Measurements from ENCODE around the gene ISL2. TPM values are rescaled to one million over a fixed set of nuclear protein-coding genes. Genes with fewer than 3 reads are reported as not detected.
A peak's percentile ranks its signal among the peaks of the same experiment; 100 is the strongest.

The ISL2 gene
- total and polyA plus RNA-seq, 9 of the 15 experiments (the other 6 are each of a cell fraction or from before 2014, with no cell fraction given): 0.15 to 23.7 (median 4.0) TPM

DNA sequence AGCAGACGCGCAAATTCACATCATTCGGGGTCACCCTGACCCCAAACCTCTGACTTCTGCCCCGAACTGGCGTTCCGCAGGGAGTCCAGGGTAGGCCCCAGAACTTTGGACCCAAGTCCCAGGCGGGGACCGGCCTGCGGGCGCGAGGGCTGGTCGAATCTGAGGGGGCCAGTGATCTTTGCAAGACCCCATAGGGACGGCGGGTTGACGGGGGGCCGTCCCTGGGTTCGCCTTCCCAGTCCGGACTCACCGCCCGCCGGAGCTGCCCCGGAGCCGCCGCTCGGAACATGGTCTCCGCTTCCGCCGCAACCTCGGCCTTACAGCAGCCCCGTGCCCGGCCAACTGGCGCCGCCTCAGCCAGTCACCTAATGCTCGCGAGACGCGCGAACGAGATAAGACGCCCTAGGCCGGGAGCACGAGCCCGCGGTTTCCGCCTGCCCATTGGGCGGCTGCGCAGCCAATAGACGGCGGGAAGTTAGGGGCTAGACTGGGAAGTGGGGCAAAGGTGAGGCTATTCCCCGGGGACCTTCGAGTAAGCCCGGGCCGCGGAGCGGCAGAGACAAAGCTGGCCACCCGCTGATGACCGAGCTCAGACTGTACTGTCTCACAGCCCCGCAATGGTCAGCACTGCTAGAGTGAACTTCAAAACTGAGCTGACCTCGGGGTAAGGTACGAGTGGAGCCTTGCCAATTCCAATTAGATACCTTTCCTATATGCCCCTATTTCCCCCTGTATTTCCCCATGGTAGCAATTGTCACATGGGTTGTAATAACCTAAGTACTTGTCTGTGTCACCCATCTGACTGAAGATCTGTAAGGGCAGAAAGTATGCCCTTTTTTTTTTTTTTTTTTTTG lies 25.2 kb upstream of the ISL2 start, which contains the start of gene ETFA (continued):
- peak; percentile 87 for TF ChIP-seq ZNF232 (CRISPR knock-in tag; IDR thresholded peaks at IDR 0.05)
- TF ChIP-seq TAL1 (IDR thresholded peaks at IDR 0.05): no peak
- TF ChIP-seq POLR2A (conservative IDR thresholded peaks at IDR 0.05): peak; percentile 96
- no peak for TF ChIP-seq PCBP1 (IDR thresholded peaks at IDR 0.05; ENCODE audit: low read depth, low read length, poor library complexity, severe bottlenecking)
- TF ChIP-seq, protein P1, sequence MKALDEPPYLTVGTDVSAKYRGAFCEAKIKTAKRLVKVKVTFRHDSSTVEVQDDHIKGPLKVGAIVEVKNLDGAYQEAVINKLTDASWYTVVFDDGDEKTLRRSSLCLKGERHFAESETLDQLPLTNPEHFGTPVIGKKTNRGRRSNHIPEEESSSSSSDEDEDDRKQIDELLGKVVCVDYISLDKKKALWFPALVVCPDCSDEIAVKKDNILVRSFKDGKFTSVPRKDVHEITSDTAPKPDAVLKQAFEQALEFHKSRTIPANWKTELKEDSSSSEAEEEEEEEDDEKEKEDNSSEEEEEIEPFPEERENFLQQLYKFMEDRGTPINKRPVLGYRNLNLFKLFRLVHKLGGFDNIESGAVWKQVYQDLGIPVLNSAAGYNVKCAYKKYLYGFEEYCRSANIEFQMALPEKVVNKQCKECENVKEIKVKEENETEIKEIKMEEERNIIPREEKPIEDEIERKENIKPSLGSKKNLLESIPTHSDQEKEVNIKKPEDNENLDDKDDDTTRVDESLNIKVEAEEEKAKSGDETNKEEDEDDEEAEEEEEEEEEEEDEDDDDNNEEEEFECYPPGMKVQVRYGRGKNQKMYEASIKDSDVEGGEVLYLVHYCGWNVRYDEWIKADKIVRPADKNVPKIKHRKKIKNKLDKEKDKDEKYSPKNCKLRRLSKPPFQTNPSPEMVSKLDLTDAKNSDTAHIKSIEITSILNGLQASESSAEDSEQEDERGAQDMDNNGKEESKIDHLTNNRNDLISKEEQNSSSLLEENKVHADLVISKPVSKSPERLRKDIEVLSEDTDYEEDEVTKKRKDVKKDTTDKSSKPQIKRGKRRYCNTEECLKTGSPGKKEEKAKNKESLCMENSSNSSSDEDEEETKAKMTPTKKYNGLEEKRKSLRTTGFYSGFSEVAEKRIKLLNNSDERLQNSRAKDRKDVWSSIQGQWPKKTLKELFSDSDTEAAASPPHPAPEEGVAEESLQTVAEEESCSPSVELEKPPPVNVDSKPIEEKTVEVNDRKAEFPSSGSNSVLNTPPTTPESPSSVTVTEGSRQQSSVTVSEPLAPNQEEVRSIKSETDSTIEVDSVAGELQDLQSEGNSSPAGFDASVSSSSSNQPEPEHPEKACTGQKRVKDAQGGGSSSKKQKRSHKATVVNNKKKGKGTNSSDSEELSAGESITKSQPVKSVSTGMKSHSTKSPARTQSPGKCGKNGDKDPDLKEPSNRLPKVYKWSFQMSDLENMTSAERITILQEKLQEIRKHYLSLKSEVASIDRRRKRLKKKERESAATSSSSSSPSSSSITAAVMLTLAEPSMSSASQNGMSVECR (CRISPR knock-in tag; IDR thresholded peaks at IDR 0.05): peak; percentile 79
- TF ChIP-seq SRSF3 (IDR thresholded peaks at IDR 0.05; ENCODE audit: insufficient read depth, low read length): no peak
- no peak for TF ChIP-seq KAT8 (IDR thresholded peaks at IDR 0.05; ENCODE audit: low read depth)
- no peak for TF ChIP-seq NR2F6 (CRISPR knock-in tag; IDR thresholded peaks at IDR 0.05)
- no peak; the same call in 1 of the 2 replicates for TF ChIP-seq FOXP1 (CRISPR knock-in tag; IDR thresholded peaks at IDR 0.05)
- no peak for TF ChIP-seq HDAC6 (IDR thresholded peaks at IDR 0.05; ENCODE audit: low read depth, low read length)
- no peak for TF ChIP-seq ZFP36 (IDR thresholded peaks at IDR 0.05; ENCODE audit: low read depth, low read length, partially characterized antibody)
- TF ChIP-seq ELF1 (tag; IDR thresholded peaks at IDR 0.05): peak; percentile 28; the same call in 1 of the 2 replicates
- TF ChIP-seq, protein P2, sequence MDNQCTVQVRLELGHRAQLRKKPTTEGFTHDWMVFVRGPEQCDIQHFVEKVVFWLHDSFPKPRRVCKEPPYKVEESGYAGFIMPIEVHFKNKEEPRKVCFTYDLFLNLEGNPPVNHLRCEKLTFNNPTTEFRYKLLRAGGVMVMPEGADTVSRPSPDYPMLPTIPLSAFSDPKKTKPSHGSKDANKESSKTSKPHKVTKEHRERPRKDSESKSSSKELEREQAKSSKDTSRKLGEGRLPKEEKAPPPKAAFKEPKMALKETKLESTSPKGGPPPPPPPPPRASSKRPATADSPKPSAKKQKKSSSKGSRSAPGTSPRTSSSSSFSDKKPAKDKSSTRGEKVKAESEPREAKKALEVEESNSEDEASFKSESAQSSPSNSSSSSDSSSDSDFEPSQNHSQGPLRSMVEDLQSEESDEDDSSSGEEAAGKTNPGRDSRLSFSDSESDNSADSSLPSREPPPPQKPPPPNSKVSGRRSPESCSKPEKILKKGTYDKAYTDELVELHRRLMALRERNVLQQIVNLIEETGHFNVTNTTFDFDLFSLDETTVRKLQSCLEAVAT (IDR thresholded peaks at IDR 0.05): no peak
- TF ChIP-seq KAT7 (CRISPR knock-in tag; IDR thresholded peaks at IDR 0.05; ENCODE audit: borderline replicate concordance): peak; percentile 95; the same call in 1 of the 2 replicates
- TF ChIP-seq, protein P3, sequence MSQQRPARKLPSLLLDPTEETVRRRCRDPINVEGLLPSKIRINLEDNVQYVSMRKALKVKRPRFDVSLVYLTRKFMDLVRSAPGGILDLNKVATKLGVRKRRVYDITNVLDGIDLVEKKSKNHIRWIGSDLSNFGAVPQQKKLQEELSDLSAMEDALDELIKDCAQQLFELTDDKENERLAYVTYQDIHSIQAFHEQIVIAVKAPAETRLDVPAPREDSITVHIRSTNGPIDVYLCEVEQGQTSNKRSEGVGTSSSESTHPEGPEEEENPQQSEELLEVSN (IDR thresholded peaks at IDR 0.05; ENCODE audit: borderline replicate concordance in 1 of 2, extremely low read depth in 1 of 2, insufficient read depth in 1 of 2, insufficient read length in 1 of 2, low read depth in 1 of 2, low read length in 1 of 2, poor library complexity in 1 of 2, severe bottlenecking in 1 of 2): peak; percentile 90 to 94
- TF ChIP-seq, protein P4, sequence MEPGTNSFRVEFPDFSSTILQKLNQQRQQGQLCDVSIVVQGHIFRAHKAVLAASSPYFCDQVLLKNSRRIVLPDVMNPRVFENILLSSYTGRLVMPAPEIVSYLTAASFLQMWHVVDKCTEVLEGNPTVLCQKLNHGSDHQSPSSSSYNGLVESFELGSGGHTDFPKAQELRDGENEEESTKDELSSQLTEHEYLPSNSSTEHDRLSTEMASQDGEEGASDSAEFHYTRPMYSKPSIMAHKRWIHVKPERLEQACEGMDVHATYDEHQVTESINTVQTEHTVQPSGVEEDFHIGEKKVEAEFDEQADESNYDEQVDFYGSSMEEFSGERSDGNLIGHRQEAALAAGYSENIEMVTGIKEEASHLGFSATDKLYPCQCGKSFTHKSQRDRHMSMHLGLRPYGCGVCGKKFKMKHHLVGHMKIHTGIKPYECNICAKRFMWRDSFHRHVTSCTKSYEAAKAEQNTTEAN (CRISPR knock-in tag; IDR thresholded peaks at IDR 0.05): no peak
- TF ChIP-seq ZNF140 (CRISPR knock-in tag; IDR thresholded peaks at IDR 0.05): no peak
- TF ChIP-seq MYC (IDR thresholded peaks at IDR 0.05; ENCODE audit: low read depth, low read length): peak; percentile 94
- peak; percentile 74; the same call in 1 of the 2 replicates for TF ChIP-seq MYC (CRISPR knock-in tag; IDR thresholded peaks at IDR 0.05; ENCODE audit: borderline replicate concordance, low read depth)
